Skin epidermis (tissue), 12 donors: ENCODE results near the gene BCAP31.
A peak's percentile ranks its signal among the peaks of the same experiment; 100 is the strongest.

Source experiments
- H3K27ac ChIP-seq, 21 experiments: fragments of 200-600 bp; sonication (generic) in 11 of 21; one replicate each; pipeline ENCODE4 v1.5.0; 2020; ENCODE audit warnings: mild to moderate bottlenecking in 3 of 21, inconsistent platforms in 2 of 21, moderate library complexity in 2 of 21
- H3K4me3 ChIP-seq, 7 experiments: fragments of 200-600 bp; sonication (generic) in 2 of 7; one replicate each; pipeline ENCODE4 v1.5.0; 2020; ENCODE audit warnings: inconsistent platforms in 2 of 7, mild to moderate bottlenecking in 2 of 7, moderate library complexity in 1 of 7

Gene BCAP31

GRCh38 chrX:153724252-153725038 lies at the start of gene BCAP31, which contains the start of gene ABCD1:
TSS of gene BCAP31 (minus strand) at chrX:153724387. CDS start at chrX:153723244, 1,143 bp downstream.
TSS of gene ABCD1 (plus strand) at chrX:153724856. CDS start at chrX:153725267, 411 bp downstream.
- H3K4me3 ChIP-seq, result peak within 1 kb of the TSS; percentile 52 to 76 (median 68)
- peak within 1 kb of the TSS; percentile 53 to 94 (median 87) for H3K27ac ChIP-seq

GRCh38 chrX:153773218-153773611 lies 49.0 kb upstream of the BCAP31 start:
- no peak overlapping the region for H3K4me3 ChIP-seq
- no peak overlapping the region for H3K27ac ChIP-seq

DNA sequence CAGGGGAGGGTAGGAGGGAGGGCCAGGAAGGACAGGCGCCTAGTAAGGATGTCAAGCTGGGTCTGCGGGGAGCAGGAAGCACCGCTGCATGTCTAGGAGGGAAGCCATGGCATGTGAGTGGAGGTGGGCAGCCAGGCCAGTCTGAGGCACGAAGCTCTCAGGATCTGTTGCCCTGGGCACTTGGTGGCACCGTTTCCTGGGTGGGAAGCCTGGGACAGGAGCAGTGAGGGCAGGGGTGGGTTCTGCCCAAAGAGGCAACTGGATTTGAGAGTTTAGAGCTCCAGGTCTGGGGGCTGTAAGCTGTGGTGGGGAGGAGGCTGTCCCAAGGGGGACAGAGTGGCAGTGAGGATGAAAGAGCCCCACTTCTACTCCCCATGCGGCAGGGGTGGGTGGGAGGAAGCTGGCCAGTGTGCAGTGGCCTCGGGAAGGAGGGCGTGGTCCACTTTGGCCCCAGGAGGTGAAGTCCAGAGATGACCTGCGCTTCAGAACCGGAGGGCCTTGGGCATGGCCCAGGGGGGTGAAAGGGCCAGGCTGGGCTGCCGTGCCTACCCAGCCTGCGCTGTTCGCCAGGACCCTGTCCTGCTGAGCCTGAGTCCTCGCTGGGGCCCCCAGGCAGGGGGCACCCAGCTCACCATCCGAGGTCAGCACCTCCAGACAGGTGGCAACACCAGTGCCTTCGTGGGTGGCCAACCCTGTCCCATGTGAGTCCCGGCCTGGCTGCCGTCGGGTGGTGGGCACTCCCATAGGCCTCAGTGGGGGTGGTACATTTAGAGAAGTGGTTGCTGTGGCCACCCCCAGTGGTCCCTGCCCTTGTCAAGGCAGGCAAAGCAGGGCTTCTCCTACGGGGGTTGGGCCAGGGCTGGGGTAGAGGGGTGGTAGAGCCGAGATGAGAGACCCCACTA lies 48.4 kb upstream of the BCAP31 start:
- H3K4me3 ChIP-seq, result no peak overlapping the region
- H3K27ac ChIP-seq, result no peak overlapping the region

DNA sequence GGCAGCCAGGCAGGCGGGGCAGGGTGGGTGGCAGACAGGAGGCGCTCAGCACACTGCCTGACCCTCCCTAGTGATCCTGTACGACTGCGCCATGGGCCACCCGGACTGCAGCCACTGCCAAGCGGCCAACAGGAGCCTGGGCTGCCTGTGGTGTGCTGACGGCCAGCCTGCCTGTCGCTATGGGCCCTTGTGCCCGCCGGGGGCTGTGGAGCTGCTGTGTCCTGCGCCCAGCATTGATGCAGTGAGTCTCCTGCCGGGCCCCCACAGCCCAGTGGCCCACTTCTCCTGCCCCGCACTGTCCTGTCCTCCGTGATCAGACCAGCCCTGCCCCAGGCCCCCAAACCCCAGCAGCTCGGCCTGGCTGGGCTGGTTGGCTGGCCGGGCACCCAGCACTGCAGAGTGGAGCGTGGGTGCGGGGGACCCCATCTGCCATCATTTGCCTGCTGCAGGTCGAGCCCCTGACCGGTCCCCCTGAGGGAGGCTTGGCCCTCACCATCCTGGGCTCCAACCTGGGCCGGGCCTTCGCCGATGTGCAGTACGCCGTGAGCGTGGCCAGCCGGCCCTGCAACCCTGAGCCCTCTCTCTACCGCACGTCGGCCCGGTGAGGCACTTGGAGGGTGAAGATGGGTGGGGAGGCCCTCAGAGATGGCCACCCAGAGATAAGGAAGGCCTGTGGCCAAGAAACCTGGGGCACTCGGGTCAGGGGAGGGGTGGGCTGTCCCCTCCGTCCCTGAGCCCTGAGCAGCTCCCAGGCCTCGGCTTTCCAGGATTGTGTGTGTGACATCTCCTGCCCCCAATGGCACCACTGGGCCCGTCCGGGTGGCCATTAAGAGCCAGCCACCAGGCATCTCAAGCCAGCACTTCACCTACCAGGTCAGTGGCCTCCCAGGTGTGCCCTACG lies 47.5 kb upstream of the BCAP31 start:
- H3K27ac ChIP-seq, result no peak overlapping the region
- H3K4me3 ChIP-seq, result no peak overlapping the region

DNA sequence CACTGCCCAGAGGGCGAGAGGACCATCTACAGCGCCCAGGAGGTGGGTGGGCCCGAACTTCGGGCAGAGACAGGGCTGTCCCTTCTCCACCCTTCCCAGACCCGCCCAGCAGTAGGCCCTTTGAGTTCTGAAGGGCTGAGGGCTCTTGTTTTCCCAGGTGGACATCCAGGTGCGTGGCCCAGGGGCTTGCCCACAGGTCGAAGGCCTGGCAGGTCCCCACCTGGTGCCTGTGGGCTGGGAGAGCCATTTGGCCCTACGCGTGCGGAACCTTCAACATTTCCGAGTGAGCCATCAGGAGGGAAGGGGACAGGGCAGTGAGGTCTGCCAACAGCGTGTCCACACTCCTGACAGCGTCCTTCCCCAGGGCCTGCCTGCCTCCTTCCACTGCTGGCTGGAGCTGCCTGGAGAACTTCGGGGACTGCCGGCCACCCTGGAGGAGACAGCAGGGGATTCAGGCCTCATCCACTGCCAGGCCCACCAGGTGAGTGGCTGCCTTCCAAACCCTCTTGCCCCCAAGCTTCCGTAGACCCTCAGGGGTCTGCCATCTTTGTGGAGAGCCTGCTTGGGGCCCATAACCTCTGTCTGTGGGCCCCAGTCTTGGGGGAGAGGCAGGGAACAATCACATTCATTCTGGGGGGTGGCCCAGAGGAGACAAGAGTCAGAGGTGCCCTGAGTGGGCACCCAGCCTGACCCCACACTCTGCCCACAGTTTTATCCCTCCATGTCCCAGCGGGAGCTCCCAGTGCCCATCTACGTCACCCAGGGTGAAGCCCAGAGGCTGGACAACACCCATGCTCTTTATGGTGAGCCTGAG lies 46.6 kb upstream of the BCAP31 start:
- Histone ChIP-seq H3K4me3 (no peak overlapping the region), H3K27ac (no peak overlapping the region)

DNA sequence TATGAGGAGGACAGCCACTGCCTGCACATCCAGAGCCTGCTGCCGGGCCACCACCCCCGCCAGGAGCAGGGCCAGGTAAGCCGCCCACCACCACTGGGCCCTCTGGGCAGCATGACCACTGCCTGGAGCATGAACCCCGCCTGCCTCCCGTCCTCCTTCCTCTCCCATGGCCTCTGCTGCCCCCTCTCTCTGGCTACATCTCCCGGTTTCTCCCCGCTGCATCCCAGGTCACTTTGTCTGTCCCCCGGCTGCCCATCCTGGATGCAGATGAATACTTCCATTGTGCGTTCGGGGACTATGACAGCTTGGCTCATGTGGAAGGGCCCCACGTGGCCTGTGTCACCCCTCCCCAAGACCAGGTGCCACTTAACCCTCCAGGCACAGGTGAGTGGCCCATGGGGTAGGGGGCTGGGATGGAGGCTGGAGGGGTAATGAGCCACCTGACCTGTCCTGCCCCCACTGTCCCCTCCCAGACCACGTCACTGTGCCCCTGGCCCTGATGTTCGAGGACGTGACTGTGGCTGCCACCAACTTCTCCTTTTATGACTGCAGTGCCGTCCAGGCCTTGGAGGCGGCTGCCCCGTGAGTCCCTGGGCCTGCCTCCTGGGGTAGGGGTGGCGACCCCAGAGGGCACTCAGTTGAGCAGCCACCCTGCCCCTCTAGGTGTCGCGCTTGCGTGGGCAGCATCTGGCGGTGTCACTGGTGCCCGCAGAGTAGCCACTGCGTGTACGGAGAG lies 45.8 kb upstream of the BCAP31 start:
- Histone ChIP-seq H3K4me3 (no peak overlapping the region), H3K27ac (no peak overlapping the region)

DNA sequence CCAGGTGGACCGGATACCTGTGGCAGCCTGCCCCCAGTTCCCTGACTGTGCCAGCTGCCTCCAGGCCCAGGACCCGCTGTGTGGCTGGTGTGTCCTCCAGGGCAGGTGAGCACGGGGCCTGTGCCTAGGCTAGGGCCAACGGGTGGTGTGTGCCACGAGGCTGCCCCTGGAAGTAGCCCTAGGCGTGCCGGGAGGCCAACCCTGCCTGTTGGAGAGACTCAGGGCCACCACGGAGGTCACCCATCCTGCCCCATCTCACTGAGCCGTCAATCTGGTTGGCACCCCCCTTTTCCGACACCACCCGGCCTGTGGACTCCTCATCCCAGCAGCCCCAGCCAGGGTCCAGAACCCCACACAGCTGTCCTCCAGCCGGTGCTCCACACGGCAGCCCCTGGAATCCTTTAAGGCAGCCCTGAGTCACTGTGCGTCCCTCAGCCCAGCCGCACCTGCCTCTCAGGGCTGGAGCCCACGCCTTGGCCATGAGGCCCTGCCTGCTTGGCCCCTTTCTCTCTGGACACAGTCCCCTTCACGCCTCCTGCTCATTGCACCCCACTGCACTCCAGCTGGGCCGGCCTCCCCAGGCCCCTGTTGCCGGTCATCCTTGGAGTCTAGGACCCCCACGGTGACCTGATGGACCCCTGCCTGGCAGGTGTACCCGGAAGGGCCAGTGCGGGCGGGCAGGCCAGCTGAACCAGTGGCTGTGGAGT lies 45.1 kb upstream of the BCAP31 start:
- H3K4me3 ChIP-seq, result no peak overlapping the region
- H3K27ac ChIP-seq, result no peak overlapping the region

DNA sequence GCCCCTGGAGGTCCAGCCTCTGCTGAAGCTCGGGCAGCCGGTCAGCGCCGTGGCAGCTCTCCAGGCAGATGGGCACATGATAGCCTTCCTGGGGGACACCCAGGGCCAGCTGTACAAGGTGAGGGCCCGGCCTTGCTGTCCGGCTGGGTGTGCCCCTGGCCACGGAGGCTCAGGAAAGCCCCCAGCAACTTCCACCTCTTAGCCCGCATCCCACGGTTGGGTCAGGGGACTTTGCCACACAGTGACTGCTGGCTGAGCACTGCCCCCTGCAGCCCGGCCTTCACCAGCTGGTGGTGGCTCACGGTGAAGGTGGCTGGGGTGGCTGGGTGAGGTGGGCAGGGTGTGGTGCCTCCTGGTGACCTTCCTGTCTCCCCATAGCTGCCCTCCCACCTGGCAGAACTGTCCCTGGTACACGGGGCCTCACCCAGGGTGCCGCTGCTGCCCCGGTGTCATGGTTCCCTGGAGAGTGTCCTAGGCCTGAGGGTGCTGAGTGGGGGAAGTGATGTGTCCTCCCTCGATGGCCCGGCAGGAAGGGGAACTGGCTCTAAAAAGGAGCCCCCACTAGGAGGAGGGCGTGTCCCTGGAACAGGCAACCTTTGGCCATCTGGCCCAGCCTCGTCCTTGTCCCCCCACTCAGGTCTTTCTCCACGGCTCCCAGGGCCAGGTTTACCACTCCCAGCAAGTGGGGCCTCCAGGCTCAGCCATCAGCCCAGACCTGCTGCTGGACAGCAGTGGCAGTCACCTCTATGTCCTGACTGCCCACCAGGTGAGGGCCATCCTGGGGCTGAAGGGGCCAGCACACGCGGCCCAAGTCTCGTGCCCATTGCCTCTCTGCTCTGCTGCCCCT lies 44.3 kb upstream of the BCAP31 start:
- Histone ChIP-seq H3K4me3 (no peak overlapping the region), H3K27ac (no peak overlapping the region)

DNA sequence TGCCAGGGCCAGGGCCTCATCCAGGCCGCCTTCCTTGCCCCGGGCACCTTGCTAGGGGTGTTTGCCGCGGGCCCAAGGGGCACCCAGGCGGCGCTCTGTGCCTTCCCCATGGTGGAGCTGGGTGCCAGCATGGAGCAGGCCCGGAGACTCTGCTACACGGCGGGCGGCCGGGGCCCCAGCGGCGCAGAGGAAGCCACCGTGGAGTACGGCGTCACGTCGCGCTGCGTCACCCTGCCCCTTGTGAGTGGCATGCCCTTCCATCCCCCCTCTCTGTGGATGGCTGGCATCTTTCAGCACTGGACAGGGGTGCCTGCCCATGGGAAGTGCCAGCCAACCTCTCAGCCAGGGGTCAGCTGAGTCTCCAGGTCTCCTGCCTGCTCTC lies 43.5 kb upstream of the BCAP31 start:
- no peak overlapping the region for H3K27ac ChIP-seq
- H3K4me3 ChIP-seq, result no peak overlapping the region

DNA sequence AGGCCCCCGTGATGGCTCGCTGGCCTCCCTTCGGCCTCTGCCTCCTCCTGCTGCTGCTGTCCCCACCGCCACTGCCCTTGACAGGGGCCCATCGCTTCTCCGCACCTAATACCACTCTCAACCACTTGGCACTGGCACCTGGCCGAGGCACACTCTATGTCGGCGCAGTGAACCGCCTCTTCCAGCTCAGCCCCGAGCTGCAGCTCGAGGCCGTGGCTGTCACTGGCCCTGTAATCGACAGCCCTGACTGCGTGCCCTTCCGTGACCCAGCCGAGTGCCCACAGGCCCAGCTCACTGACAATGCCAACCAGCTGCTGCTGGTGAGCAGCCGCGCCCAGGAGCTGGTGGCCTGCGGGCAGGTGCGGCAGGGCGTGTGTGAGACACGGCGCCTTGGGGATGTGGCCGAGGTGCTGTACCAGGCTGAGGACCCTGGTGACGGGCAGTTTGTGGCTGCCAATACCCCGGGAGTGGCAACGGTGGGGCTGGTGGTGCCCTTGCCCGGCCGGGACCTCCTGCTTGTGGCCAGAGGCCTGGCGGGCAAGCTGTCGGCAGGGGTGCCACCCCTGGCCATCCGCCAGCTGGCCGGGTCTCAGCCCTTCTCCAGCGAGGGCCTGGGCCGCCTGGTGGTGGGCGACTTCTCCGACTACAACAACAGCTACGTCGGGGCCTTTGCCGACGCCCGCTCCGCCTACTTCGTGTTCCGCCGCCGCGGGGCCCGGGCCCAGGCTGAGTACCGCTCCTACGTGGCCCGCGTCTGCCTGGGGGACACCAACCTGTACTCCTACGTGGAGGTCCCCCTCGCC lies 42.9 kb upstream of the BCAP31 start:
- Histone ChIP-seq H3K4me3 (no peak overlapping the region), H3K27ac (no peak overlapping the region)

GRCh38 chrX:153766098-153766817 lies 42.1 kb upstream of the BCAP31 start:
- peak overlapping the region in 11 of 21 experiments; percentile 10 to 69 (median 41) for H3K27ac ChIP-seq
- H3K4me3 ChIP-seq, result peak overlapping the region in 1 of 7 experiments; percentile 16

- H3K27ac ChIP-seq, result peak overlapping the region in 13 of 21 experiments; percentile 3 to 69 (median 38)
- peak overlapping the region in 2 of 7 experiments; percentile 14 to 16 for H3K4me3 ChIP-seq
These were observed 41.2 kb upstream of the BCAP31 start for GRCh38 chrX:153765138-153766079.

DNA sequence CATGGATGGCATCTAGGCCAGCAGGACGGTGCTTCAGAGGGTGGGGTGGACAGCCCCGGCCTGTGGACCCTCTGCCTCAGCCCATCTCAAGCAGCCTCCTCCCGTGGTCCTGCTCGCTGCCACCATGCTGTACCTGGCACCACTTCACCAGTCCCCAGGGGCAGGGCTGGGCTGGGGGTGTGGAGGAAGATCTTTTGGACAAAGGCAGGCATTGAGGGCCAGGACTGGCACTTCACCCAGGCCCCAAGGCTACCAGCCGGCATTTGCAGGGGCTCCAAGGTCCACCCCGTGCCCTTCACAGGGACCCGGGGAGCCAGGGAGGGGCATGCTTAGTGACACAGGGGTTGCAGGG lies 40.6 kb upstream of the BCAP31 start:
- peak overlapping the region in 6 of 21 experiments; percentile 16 to 62 (median 34) for H3K27ac ChIP-seq
- H3K4me3 ChIP-seq, result peak overlapping the region in 2 of 7 experiments; percentile 14 to 33
